ENCODE data around the gene NDUFS6.

- TF ChIP-seq ZNF623 (tag by site-specific recombination; IDR thresholded peaks at IDR 0.05) = no peak
- TF ChIP-seq ZNF140 (tag by site-specific recombination; IDR thresholded peaks at IDR 0.05) = no peak
- TF ChIP-seq CTCF (tag by site-specific recombination; IDR thresholded peaks at IDR 0.05) = no peak
- no peak for TF ChIP-seq ZNF221 (tag by site-specific recombination; IDR thresholded peaks at IDR 0.05; ENCODE audit: borderline replicate concordance)
- TF ChIP-seq ZNF513 (tag by site-specific recombination; IDR thresholded peaks at IDR 0.05) = no peak
- no peak for TF ChIP-seq REST (tag by site-specific recombination; IDR thresholded peaks at IDR 0.05)
- TF ChIP-seq SETDB1 (IDR thresholded peaks at IDR 0.05; ENCODE audit: insufficient read length, low read length) = no peak
- no peak for TF ChIP-seq ZNF610 (tag by site-specific recombination; IDR thresholded peaks at IDR 0.05; ENCODE audit: borderline replicate concordance)
- no peak for TF ChIP-seq PBX3 (CRISPR knock-in tag; IDR thresholded peaks at IDR 0.05)
- TF ChIP-seq ZBTB26 (tag by site-specific recombination; optimal IDR thresholded peaks at IDR 0.05) = no peak
Observed at GRCh38 chr5:1771149-1772065, 29.8 kb upstream of the NDUFS6 start.
